HEK293 (cell line): ENCODE results near the gene INF2.

Experiments used
- CTCF ChIA-PET: fragments of 350-600 bp; formaldehyde crosslinking; extraction: SDS; loops from one replicate; lab custom pipeline; 2021; ENCODE audit warnings: antibody characterized with exemption; lab: Yijun Ruan, JAX
- POLR2A ChIA-PET: fragments of 300-600 bp; formaldehyde crosslinking; extraction: SDS; loops from one replicate; lab custom pipeline; 2020; ENCODE audit warnings: antibody characterized with exemption, inconsistent platforms; lab: Yijun Ruan, JAX
- H3K27ac ChIP-seq: fragments of 200-500 bp; sonication (Bioruptor generic); 2 replicates; pipeline ENCODE4 v1.5.1; 2014; ENCODE audit warnings: low read depth, low read length, control low read depth, inconsistent platforms; ENCODE audit errors: extremely low read depth
- H3K36me3 ChIP-seq, 2 experiments: fragments of 200-500 bp in 1 of 2; sonication (Bioruptor generic) in 1 of 2; 1 replicate in 1 of 2; 2 replicates in 1 of 2; pipeline ENCODE4 v1.5.1; 2014 to 2017; ENCODE audit warnings: inconsistent platforms in 2 of 2, low read length in 2 of 2; ENCODE audit not compliant: control insufficient read depth in 2 of 2, insufficient read depth in 1 of 2
- H3K4me1 ChIP-seq: fragments of 200-500 bp; sonication (Bioruptor generic); 2 replicates; pipeline ENCODE4 v1.5.1; 2014; ENCODE audit warnings: mild to moderate bottlenecking, low read length, inconsistent platforms; ENCODE audit not compliant: control insufficient read depth, insufficient read depth
- H3K4me3 ChIP-seq: 2 replicates; pipeline ENCODE4 v1.5.1; 2011; ENCODE audit warnings: low read depth, mild to moderate bottlenecking, control low read depth, low read length, moderate library complexity
- H3K9me3 ChIP-seq: fragments of 200-500 bp; sonication (Bioruptor generic); 2 replicates; pipeline ENCODE4 v1.5.1; 2014; ENCODE audit warnings: low read depth, low read length, inconsistent platforms; ENCODE audit not compliant: control insufficient read depth, insufficient read depth
- GFI1B ChIP-seq: fragments of 450-650 bp; formaldehyde crosslinking; IDR thresholded peaks from 2 replicates; pipeline ENCODE4 v1.5.1; 2016; ENCODE audit warnings: missing biosample characterization, missing genetic modification characterization
- PBX3 ChIP-seq: sonication (generic); formaldehyde crosslinking; IDR thresholded peaks from 2 replicates; pipeline ENCODE4 v1.8.1; 2022; ENCODE audit warnings: mild to moderate bottlenecking, moderate library complexity, missing genetic modification reagents
- ZNF140 ChIP-seq: fragments of 450-650 bp; formaldehyde crosslinking; IDR thresholded peaks from 2 replicates; pipeline ENCODE4 v1.5.1; 2016; ENCODE audit warnings: missing biosample characterization, missing genetic modification characterization
- ZNF169 ChIP-seq: fragments of 450-650 bp; formaldehyde crosslinking; IDR thresholded peaks from 2 replicates; pipeline ENCODE4 v1.5.1; 2016; ENCODE audit warnings: missing biosample characterization, missing genetic modification characterization
- ZNF239 ChIP-seq: fragments of 450-650 bp; formaldehyde crosslinking; IDR thresholded peaks from 2 replicates; pipeline ENCODE4 v1.5.1; 2016; ENCODE audit warnings: missing biosample characterization, missing genetic modification characterization
- ZNF248 ChIP-seq: fragments of 450-650 bp; formaldehyde crosslinking; IDR thresholded peaks from 2 replicates; pipeline ENCODE4 v1.5.1; 2017; ENCODE audit warnings: missing biosample characterization, missing genetic modification characterization
- ZNF311 ChIP-seq: fragments of 450-650 bp; formaldehyde crosslinking; IDR thresholded peaks from 2 replicates; pipeline ENCODE4 v1.5.1; 2017; ENCODE audit warnings: missing biosample characterization, missing genetic modification characterization, borderline replicate concordance
- ZNF341 ChIP-seq: fragments of 450-650 bp; formaldehyde crosslinking; IDR thresholded peaks from 2 replicates; pipeline ENCODE4; 2016; ENCODE audit warnings: low read depth, missing biosample characterization, missing genetic modification characterization
- ZNF423 ChIP-seq: fragments of 450-650 bp; formaldehyde crosslinking; IDR thresholded peaks from 2 replicates; pipeline ENCODE4 v1.5.1; 2016; ENCODE audit warnings: missing biosample characterization, missing genetic modification characterization
- ZNF473 ChIP-seq: fragments of 450-650 bp; formaldehyde crosslinking; IDR thresholded peaks from 2 replicates; pipeline ENCODE4 v1.5.1; 2017; ENCODE audit warnings: missing biosample characterization, missing genetic modification characterization
- ZNF521 ChIP-seq: fragments of 450-650 bp; formaldehyde crosslinking; IDR thresholded peaks from 2 replicates; pipeline ENCODE4 v1.5.1; 2017; ENCODE audit warnings: missing biosample characterization, mild to moderate bottlenecking, missing genetic modification characterization
- ZNF626 ChIP-seq: fragments of 450-650 bp; sonication (Bioruptor Pico); formaldehyde crosslinking; IDR thresholded peaks from 2 replicates; pipeline ENCODE4 v1.5.1; 2018; ENCODE audit warnings: missing biosample characterization, missing genetic modification characterization, inconsistent platforms
- ZNF629 ChIP-seq: fragments of 450-650 bp; formaldehyde crosslinking; IDR thresholded peaks from 2 replicates; pipeline ENCODE4 v1.5.1; 2017; ENCODE audit warnings: missing biosample characterization, missing genetic modification characterization
- ZNF707 ChIP-seq: fragments of 450-650 bp; formaldehyde crosslinking; IDR thresholded peaks from 2 replicates; pipeline ENCODE4 v1.5.1; 2016; ENCODE audit warnings: missing biosample characterization, missing genetic modification characterization
- ZNF747 ChIP-seq: fragments of 450-650 bp; formaldehyde crosslinking; IDR thresholded peaks from 2 replicates; pipeline ENCODE4 v1.5.1; 2016; ENCODE audit warnings: missing biosample characterization, missing genetic modification characterization
- ZSCAN23 ChIP-seq: fragments of 450-650 bp; formaldehyde crosslinking; IDR thresholded peaks from 2 replicates; pipeline ENCODE4 v1.5.1; 2016; ENCODE audit warnings: missing biosample characterization, missing genetic modification characterization
- TF ChIP-seq, protein P1 (sequence below): fragments of 450-650 bp; formaldehyde crosslinking; IDR thresholded peaks from 2 replicates; pipeline ENCODE4 v1.5.1; 2017; ENCODE audit warnings: missing biosample characterization, missing genetic modification characterization
- TF ChIP-seq, protein P2 (sequence below): fragments of 450-650 bp; formaldehyde crosslinking; IDR thresholded peaks from 2 replicates; pipeline ENCODE4 v1.5.1; 2016; ENCODE audit warnings: missing biosample characterization, missing genetic modification characterization
- TF ChIP-seq, protein P3 (sequence below): fragments of 450-650 bp; formaldehyde crosslinking; IDR thresholded peaks from 2 replicates; pipeline ENCODE4 v1.5.1; 2016; ENCODE audit warnings: missing biosample characterization, missing genetic modification characterization
- TF ChIP-seq, protein P4 (sequence below): fragments of 450-650 bp; formaldehyde crosslinking; IDR thresholded peaks from 2 replicates; pipeline ENCODE4 v1.5.1; 2017; ENCODE audit warnings: missing biosample characterization, missing genetic modification characterization
- TF ChIP-seq, protein P5 (sequence below): fragments of 450-650 bp; formaldehyde crosslinking; IDR thresholded peaks from 2 replicates; pipeline ENCODE4 v1.5.1; 2016; ENCODE audit warnings: missing biosample characterization, missing genetic modification characterization

The INF2 gene

GRCh38 chr14:104664588-104664987 lies 24.8 kb upstream of the INF2 start:
- no peaks in the 10 kb centered on the region for H3K9me3 ChIP-seq
- CTCF ChIA-PET: interaction anchor here (1.5 kb wide), 1 partner anchor 25 kb away, joined by 5 read pairs; no protein-coding TSS in a partner anchor

GRCh38 chr14:104665114-104665656 lies 24.2 kb upstream of the INF2 start:
- TF ChIP-seq ZNF521 (0 out of 2 replicates have a peak, but pooled peaks have one; percentile 65), ZNF707 (tag by site-specific recombination) (0 out of 2 replicates have a peak, but pooled peaks have one; percentile 57), ZNF629 (no peak), ZNF747 (tag by site-specific recombination) (no peak), GFI1B (0 out of 2 replicates have a peak, but pooled peaks have one; percentile 27), ZNF140 (tag by site-specific recombination) (0 out of 2 replicates have a peak, but pooled peaks have one; percentile 3), ZNF248 (tag by site-specific recombination) (0 out of 2 replicates have a peak, but pooled peaks have one; percentile 31), ZNF169 (no peak), ZNF311 (tag by site-specific recombination) (peak; percentile 69; the same call in 1 of the 2 replicates), ZNF473 (tag by site-specific recombination) (peak; percentile 86), ZNF626 (tag by site-specific recombination) (no peak), ZNF423 (tag by site-specific recombination) (no peak), ZNF239 (tag by site-specific recombination) (0 out of 2 replicates have a peak, but pooled peaks have one; percentile 43), ZNF341 (no peak), ZSCAN23 (no peak)
- TF ChIP-seq, protein P1, sequence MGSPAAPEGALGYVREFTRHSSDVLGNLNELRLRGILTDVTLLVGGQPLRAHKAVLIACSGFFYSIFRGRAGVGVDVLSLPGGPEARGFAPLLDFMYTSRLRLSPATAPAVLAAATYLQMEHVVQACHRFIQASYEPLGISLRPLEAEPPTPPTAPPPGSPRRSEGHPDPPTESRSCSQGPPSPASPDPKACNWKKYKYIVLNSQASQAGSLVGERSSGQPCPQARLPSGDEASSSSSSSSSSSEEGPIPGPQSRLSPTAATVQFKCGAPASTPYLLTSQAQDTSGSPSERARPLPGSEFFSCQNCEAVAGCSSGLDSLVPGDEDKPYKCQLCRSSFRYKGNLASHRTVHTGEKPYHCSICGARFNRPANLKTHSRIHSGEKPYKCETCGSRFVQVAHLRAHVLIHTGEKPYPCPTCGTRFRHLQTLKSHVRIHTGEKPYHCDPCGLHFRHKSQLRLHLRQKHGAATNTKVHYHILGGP (tag by site-specific recombination): 0 out of 2 replicates have a peak, but pooled peaks have one; percentile 7
- TF ChIP-seq, protein P2, sequence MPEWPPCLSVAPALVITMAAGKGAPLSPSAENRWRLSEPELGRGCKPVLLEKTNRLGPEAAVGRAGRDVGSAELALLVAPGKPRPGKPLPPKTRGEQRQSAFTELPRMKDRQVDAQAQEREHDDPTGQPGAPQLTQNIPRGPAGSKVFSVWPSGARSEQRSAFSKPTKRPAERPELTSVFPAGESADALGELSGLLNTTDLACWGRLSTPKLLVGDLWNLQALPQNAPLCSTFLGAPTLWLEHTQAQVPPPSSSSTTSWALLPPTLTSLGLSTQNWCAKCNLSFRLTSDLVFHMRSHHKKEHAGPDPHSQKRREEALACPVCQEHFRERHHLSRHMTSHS: 0 out of 2 replicates have a peak, but pooled peaks have one; percentile 12
- TF ChIP-seq, protein P3, sequence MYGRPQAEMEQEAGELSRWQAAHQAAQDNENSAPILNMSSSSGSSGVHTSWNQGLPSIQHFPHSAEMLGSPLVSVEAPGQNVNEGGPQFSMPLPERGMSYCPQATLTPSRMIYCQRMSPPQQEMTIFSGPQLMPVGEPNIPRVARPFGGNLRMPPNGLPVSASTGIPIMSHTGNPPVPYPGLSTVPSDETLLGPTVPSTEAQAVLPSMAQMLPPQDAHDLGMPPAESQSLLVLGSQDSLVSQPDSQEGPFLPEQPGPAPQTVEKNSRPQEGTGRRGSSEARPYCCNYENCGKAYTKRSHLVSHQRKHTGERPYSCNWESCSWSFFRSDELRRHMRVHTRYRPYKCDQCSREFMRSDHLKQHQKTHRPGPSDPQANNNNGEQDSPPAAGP: 0 out of 2 replicates have a peak, but pooled peaks have one; percentile 12
- TF ChIP-seq, protein P4, sequence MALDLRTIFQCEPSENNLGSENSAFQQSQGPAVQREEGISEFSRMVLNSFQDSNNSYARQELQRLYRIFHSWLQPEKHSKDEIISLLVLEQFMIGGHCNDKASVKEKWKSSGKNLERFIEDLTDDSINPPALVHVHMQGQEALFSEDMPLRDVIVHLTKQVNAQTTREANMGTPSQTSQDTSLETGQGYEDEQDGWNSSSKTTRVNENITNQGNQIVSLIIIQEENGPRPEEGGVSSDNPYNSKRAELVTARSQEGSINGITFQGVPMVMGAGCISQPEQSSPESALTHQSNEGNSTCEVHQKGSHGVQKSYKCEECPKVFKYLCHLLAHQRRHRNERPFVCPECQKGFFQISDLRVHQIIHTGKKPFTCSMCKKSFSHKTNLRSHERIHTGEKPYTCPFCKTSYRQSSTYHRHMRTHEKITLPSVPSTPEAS (tag by site-specific recombination): peak; percentile 90
- TF ChIP-seq, all 188 proteins: peak for 12
- CTCF ChIA-PET: no interaction called here
- H3K4me1 ChIP-seq: no peaks in the 10 kb centered on the region
- POLR2A ChIA-PET: interaction anchor here (1.0 kb wide), 1 partner anchor 22 kb away, joined by 3 read pairs; no protein-coding TSS in a partner anchor
- no peak overlapping the region for H3K27ac ChIP-seq
- no peak overlapping the region for H3K4me3 ChIP-seq
- H3K9me3 ChIP-seq: no peaks in the 10 kb centered on the region
- no peaks in the 10 kb centered on the region for H3K36me3 ChIP-seq

More at GRCh38 chr14:104664588-104664987, 24.8 kb upstream of the INF2 start:
- Histone ChIP-seq H3K4me3 (no peak overlapping the region), H3K27ac (no peak overlapping the region), H3K36me3 (no peaks in the 10 kb centered on the region), H3K4me1 (no peaks in the 10 kb centered on the region)
- TF ChIP-seq PBX3 (CRISPR knock-in tag): no peak
- TF ChIP-seq, protein P5, sequence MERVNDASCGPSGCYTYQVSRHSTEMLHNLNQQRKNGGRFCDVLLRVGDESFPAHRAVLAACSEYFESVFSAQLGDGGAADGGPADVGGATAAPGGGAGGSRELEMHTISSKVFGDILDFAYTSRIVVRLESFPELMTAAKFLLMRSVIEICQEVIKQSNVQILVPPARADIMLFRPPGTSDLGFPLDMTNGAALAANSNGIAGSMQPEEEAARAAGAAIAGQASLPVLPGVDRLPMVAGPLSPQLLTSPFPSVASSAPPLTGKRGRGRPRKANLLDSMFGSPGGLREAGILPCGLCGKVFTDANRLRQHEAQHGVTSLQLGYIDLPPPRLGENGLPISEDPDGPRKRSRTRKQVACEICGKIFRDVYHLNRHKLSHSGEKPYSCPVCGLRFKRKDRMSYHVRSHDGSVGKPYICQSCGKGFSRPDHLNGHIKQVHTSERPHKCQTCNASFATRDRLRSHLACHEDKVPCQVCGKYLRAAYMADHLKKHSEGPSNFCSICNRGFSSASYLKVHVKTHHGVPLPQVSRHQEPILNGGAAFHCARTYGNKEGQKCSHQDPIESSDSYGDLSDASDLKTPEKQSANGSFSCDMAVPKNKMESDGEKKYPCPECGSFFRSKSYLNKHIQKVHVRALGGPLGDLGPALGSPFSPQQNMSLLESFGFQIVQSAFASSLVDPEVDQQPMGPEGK (tag by site-specific recombination): no peak
- POLR2A ChIA-PET: no interaction called here
